HG02571 (cell line): ENCODE measurements around the gene BPIFB4.
"Not testable (repeated sequence)": the region's sequence is repeated elsewhere in the genome, so short reads cannot be mapped to it uniquely, and the experiment has no call there.

ENCODE experiments used
- ATAC-seq: cut with Tn5 transposase; IDR thresholded peaks from one replicate; pipeline ENCODE4 v1.9.1; 2021; ENCODE audit warnings: mild to moderate bottlenecking, moderate library complexity; ENCODE audit not compliant: unreplicated experiment

BPIFB4 gene

GRCh38 chr20:33084722-33085121 lies 5.3 kb downstream of the BPIFB4 start:
- no peak for ATAC-seq

DNA sequence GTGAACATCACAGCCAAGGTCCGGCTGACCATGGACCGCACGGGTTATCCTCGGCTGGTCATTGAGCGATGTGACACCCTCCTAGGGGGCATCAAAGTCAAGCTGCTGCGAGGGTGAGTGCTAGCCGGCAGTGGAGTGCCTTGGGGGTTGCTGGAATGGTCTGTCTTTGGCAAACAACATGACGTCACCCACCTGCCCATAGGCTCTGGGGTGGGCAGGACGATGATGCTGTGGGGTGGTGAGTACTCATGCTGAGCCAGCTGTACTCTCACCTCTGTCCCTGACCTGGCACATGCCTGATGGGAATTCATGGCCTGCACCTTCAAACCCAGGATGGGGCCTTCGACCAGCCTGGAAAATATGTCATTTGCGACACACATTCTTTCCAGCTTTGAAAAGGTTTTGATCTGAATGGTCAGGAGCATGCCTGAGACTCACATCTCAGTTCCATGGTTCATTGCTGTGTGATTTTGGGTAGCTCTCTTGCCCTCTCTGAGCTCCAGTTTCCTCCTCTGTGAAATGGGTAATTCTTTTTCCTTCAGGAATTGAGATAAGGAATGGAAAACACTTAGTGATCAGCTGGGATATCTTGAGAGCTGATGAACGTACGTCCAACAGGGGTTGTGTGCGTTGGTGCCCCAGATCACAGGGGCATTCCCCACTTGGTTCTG lies 6.7 kb downstream of the BPIFB4 start:
- ATAC-seq: no peak

DNA sequence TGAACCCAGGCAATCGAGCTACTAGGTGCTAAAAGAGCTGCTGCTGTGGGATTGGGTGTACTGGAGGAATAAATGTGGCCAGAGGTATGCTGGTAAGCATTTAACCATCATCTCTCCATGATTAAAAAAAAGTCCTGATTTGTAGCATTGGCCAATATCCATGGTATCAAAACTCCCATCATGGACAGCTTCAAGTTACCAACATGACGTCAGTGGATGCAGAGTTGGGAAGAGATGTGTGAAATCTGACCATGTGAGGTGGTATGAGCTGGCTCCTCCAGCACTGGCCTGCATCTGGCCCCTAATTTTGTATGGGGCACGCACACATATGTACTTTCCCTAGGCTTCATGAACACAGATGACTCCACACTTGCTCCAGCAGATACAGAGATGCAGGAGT lies 11.7 kb downstream of the BPIFB4 start:
- no peak for ATAC-seq

GRCh38 chr20:33091693-33092092 lies 12.2 kb downstream of the BPIFB4 start:
- no peak for ATAC-seq

GRCh38 chr20:33092361-33092760 lies 12.9 kb downstream of the BPIFB4 start:
- ATAC-seq: no peak

DNA sequence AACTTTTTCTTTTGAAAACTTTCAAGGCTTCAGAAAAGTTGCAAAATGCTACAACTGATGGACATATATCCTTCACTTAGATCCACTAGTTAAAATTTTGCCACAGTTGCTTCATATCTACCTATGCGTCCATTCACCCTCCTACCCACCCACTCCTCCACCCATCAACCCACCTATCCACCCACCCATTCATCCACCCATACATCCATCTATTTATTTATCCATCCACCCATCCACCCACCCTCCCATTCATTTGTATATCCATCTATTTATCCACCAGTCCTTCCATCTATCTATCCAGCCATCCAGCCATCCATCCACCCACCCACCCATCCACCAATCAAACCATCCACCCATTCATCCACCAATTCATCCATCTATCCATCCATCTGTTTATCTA lies 13.6 kb downstream of the BPIFB4 start:
- no peak for ATAC-seq

DNA sequence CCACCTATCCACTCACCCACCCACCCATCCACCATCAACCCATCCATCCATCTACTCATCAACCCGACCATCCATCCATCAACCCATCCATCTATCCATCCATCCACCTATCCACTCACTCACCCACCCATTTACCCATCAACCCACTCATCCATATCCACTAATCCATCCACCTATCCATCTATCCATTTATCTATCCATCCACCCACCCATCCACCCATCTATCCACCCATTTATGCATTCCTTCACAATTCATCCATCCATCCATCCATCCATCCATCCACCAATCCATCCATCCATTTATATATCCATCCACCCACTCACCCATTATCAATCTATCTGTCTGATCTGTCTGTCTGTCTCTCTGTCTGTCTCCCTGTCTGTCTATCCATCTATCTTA lies 14.1 kb downstream of the BPIFB4 start:
- ATAC-seq: no peak

GRCh38 chr20:33095249-33095648 lies 15.8 kb downstream of the BPIFB4 start:
- ATAC-seq: no peak

GRCh38 chr20:33095902-33096584 lies 16.6 kb downstream of the BPIFB4 start:
- not testable (repeated sequence) for ATAC-seq

- no peak for ATAC-seq
These were observed 17.6 kb downstream of the BPIFB4 start for GRCh38 chr20:33097001-33097400.

DNA sequence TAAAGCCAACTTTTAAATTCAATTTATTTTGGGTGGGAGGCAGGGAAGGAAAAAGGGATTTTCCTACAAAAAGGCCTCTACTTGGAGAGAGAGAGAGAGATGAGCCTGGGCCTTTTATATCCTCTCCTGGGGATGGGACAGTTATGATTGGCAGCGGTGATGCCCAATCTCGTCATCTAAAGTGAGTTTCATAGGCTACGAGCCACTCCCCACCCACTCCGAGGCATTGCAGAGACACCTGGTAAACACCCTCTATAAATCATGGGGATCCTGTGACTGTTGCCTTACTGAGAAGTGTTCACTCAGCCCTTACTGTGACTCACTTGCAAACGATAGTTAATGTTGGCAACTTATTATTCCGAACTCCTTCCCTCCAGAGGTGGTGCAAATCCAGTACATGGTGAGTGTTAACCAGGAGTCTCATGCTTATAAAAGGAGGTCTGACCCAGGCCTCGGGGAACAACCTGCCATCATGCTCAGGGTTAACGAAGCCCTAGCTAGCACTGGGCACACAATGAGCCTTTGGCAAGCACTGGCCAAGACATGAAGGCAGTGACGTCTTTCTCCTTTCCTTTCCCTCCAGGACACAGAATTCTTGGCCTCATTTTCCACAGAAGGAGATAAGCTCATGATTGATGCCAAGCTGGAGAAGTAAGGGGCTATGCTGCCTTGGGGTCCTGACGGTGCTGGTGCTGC lies 20.5 kb downstream of the BPIFB4 start:
- no peak for ATAC-seq

GRCh38 chr20:33103556-33103955 lies 24.1 kb downstream of the BPIFB4 start:
- no peak for ATAC-seq

DNA sequence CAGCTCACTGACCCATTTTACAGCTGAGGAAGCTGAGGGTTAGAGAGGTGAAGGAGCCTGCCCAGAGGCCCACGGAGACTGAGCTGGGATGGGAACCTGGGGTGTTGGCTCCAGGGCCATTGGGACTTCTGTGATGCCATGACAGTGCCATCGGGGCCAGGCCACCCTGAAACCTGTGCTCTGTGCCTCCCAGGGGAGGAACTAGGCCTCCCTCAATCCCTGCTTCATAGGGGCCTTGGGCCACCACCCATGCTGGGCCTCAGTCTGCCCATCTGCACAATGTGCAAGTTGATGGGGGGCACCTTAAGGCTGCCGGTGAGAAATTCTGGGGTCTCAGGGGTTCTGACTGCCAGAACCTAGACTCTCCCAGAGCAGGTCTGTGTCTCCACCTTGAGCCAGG lies 24.9 kb downstream of the BPIFB4 start:
- no peak for ATAC-seq

DNA sequence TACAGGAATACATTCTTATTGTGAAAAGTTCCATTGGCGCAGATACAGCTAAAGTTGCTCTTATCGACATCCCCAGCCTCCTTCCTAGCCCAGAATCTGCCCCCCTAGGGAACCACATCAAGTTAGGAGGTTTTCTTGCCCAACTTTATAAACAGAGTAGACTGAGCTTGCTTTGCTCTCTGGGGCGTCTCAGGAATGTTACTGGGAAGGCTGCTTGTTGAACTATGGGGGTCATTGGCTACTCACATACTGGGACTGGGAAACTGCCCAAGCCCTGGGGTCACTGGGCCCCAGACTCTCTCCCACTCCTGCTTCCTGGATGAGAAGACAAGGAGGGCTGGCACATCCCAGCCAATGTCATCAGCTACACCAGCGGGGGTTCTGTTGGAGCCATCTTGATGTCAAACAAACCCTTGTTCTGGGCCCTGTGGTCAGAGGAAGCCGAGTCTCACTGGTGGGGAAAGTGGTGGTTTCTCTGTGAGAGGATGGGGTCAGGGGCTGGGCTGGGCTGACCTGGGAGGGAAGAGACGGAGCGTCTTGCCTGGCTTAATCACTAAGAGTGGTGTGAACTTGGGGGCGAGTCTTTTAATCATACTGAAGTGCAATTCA lies 26.0 kb downstream of the BPIFB4 start:
- no peak for ATAC-seq

- not testable (repeated sequence) for ATAC-seq
These were observed 26.7 kb downstream of the BPIFB4 start for GRCh38 chr20:33106058-33106620.

GRCh38 chr20:33108661-33109060 lies 29.2 kb downstream of the BPIFB4 start:
- no peak for ATAC-seq

DNA sequence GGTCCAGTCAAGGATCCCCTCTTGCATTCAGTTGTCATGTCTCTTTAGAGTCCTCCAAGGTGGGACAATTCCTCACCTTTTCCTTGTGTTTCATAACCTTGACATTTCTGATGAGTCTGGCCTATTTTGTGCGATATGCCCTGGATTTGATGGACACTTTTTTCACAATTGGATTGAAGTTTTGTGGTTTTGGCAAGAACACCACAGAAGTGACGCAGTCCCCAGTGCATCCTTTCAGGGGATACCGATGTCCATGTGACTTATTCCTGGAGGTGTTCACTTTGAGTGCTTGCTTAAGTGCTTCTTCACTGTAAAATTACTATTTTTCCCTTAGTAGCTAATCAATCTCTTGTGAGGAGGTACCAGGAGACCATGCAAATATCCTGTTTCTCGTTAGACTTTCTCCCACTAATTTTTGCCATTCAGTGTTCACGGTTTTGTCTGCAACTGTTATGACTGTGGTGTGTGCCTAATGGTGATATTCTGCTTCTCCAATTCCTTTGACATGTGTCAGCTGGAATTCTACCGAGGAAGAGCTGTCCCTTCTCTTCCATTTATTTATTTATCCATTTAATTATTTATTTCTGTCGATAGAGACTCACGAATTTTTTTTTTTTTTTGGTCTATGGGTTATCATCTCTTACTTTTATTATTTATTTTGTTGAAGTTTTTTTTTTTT lies 30.8 kb downstream of the BPIFB4 start:
- ATAC-seq: no peak

- no peak for ATAC-seq
These were observed 31.9 kb downstream of the BPIFB4 start for GRCh38 chr20:33111306-33111705.

- no peak for ATAC-seq
These were observed 33.3 kb downstream of the BPIFB4 start for GRCh38 chr20:33112547-33113386.

DNA sequence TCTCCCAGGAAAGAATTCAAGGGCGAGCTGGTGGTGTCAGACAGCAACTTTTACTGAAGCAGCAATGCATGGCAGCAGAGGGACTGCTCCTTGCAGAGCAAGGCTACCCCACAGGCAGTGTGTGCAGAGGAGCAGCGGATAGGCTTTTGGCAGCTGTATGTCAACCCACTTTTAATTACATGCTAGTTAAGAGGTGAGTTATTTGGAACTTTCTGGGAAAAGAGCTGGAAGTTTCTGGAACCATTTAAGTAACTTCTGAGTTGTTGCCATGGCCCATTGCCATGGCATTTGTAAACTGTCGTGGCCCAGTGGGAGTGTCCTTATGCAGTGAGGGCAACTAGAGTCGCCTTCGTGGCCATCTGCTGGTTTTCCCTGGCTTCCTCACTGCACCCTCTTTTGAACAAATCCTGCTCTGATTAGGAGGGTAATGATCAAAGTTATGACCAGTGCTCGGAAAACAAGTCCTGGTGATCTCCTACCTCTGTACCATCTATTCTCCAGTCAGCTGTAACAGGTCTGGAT lies 34.0 kb downstream of the BPIFB4 start:
- ATAC-seq: no peak
